Measurements from ENCODE around the gene CFAP99. TPM values are rescaled to one million over a fixed set of nuclear protein-coding genes. Genes with fewer than 3 reads are reported as not detected.

Gene CFAP99
- total RNA-seq, 1 donor from 2014 or later = not detected

GRCh38 chr4:2390784-2391421 is 27.9 kb upstream of the CFAP99 start:
- DNase-seq = no peak

GRCh38 chr4:2393353-2394270 is 25.1 kb upstream of the CFAP99 start:
- no peak for DNase-seq

- DNase-seq = no peak
These were observed 24.2 kb upstream of the CFAP99 start for GRCh38 chr4:2394528-2394927.

GRCh38 chr4:2395038-2395437 is 23.7 kb upstream of the CFAP99 start:
- DNase-seq = no peak

GRCh38 chr4:2395584-2395983 is 23.2 kb upstream of the CFAP99 start:
- DNase-seq = no peak

GRCh38 chr4:2396781-2397368 is 21.9 kb upstream of the CFAP99 start:
- no peak for DNase-seq

GRCh38 chr4:2397596-2398379 is 21.0 kb upstream of the CFAP99 start:
- DNase-seq = no peak

GRCh38 chr4:2399216-2399615 is 19.5 kb upstream of the CFAP99 start:
- DNase-seq = no peak

GRCh38 chr4:2399631-2400190 is 19.0 kb upstream of the CFAP99 start:
- DNase-seq = no peak

- DNase-seq = no peak
These were observed 17.7 kb upstream of the CFAP99 start for GRCh38 chr4:2400841-2401609.

- no peak for DNase-seq
These were observed 17.2 kb upstream of the CFAP99 start for GRCh38 chr4:2401610-2401983.

- peak; percentile 74 for DNase-seq
These were observed 16.5 kb upstream of the CFAP99 start for GRCh38 chr4:2402048-2402842.

GRCh38 chr4:2402941-2403340 is 15.8 kb upstream of the CFAP99 start:
- DNase-seq = no peak

GRCh38 chr4:2406406-2406805 is 12.3 kb upstream of the CFAP99 start:
- DNase-seq = no peak

- no peak for DNase-seq
These were observed 11.8 kb upstream of the CFAP99 start for GRCh38 chr4:2406920-2407319.

- no peak for DNase-seq
These were observed 10.8 kb upstream of the CFAP99 start for GRCh38 chr4:2407991-2408342.

- DNase-seq = no peak
These were observed 10.3 kb upstream of the CFAP99 start for GRCh38 chr4:2408401-2408958.

GRCh38 chr4:2408976-2409375 is 9.8 kb upstream of the CFAP99 start:
- no peak for DNase-seq

- DNase-seq = no peak
These were observed 9.4 kb upstream of the CFAP99 start for GRCh38 chr4:2409381-2409783.

- no peak for DNase-seq
These were observed 6.8 kb upstream of the CFAP99 start for GRCh38 chr4:2411786-2412510.

Data from occipital lobe (tissue), 2 donors.